GM12891 (cell line): Measurements from ENCODE around the gene TTLL5.

Source experiments
- PAX5 ChIP-seq: IDR thresholded peaks from 2 replicates; pipeline ENCODE4 v1.6.1; 2011; ENCODE audit warnings: low read length, moderate library complexity, mild to moderate bottlenecking; ENCODE audit not compliant: insufficient read depth, severe bottlenecking
- POLR2A ChIP-seq: IDR thresholded peaks from 2 replicates; pipeline ENCODE4 v1.6.1; 2011; ENCODE audit warnings: low read depth, low read length, control low read depth
- POLR2AphosphoS5 ChIP-seq: IDR thresholded peaks from 2 replicates; pipeline ENCODE4 v1.6.1; 2011; ENCODE audit warnings: low read depth, low read length, control low read depth
- TAF1 ChIP-seq: IDR thresholded peaks from 2 replicates; pipeline ENCODE4 v1.6.1; 2011; ENCODE audit warnings: low read depth, low read length, control low read depth

DNA sequence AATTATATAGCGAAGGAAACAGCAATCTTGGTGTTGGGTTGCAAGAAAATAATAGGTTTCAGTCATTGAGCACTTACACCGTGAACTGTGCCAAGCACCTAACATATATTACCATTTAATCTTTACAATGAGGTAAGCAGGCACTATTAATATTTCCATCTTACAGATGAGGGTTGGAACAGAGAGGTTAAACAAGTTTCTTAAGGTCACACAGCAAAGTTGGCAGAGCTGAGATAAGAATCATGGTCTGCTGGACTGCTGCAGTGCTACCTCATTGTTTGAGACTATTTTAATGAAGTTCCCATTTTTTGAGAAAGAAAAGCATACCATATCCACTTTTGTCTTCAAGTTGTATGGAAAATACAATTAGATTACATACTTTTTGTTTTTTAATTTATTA is 2.1 kb upstream of the TTLL5 start:
- no peak for TF ChIP-seq POLR2AphosphoS5
- TF ChIP-seq TAF1, result no peak
- no peak for TF ChIP-seq POLR2A
- no peak for TF ChIP-seq PAX5
